Measurements from ENCODE around the gene SLC35F3.

Gene SLC35F3

GRCh38 chr1:234229581-234230387 is 325.3 kb downstream of the SLC35F3 start:
- DNase-seq (no peak), ATAC-seq (no peak)
- Mint-ChIP-seq H3K27me3 (peaks cover 7% of the 10 kb centered on the region), H3K4me3 (peak overlapping the region in 1 of 2 donors; percentile 64), H3K4me1 (peaks cover 44% of the 10 kb centered on the region), H3K27ac (no peak overlapping the region), H3K9me3 (no peaks in the 10 kb centered on the region)

GRCh38 chr1:234230414-234230862 is 326.0 kb downstream of the SLC35F3 start:
- Mint-ChIP-seq H3K4me3 (peak overlapping the region; percentile 64 to 65), H3K27me3 (peaks cover 7% of the 10 kb centered on the region)
- peak; percentile 82 for ATAC-seq

DNA sequence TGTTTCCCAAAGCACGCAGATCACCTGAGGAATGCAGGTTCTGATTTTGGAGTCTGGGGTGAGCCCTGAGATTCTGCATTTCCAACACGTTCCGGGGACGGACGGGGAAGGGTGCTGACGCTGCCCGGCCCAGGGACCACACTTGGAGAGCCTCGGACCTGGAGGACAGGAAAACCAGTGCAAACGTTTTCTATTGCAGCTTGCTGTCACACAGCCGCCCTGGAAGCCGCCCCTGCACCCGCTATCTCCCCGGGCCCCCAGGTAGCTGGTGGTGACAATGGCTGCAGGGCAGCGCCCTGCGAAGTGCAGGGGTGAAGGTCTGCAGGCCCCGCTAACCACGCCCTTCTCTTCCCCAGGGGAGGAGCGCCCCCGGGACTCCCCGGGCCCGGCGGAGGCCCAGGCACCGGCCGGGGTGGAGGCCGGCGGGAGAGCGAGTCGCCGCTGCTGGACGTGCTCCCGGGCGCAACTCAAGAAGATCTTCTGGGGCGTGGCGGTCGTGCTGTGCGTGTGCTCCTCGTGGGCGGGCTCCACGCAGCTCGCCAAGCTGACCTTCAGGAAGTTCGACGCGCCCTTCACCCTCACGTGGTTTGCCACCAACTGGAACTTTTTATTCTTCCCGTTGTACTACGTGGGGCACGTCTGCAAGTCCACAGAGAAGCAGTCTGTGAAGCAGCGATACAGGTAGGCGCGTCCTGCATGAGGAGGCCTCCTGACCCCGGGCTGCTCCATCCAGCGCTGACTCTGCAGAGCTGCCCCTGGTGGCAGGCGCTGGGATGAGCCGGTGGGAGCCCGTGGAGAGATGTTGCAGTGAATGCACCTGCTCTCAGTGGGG is 326.8 kb downstream of the SLC35F3 start:
- H3K9me3 Mint-ChIP-seq, result no peaks in the 10 kb centered on the region
- DNase-seq (no peak), ATAC-seq (peak; percentile 73)
- peaks cover 43% of the 10 kb centered on the region for H3K4me1 Mint-ChIP-seq
- peaks cover 7% of the 10 kb centered on the region for H3K27me3 Mint-ChIP-seq
- no peak overlapping the region for H3K27ac Mint-ChIP-seq
- peak overlapping the region; percentile 30 to 65 for H3K4me3 Mint-ChIP-seq

More at GRCh38 chr1:234230414-234230862, 326.0 kb downstream of the SLC35F3 start:
- Mint-ChIP-seq H3K4me1 (peaks cover 44% of the 10 kb centered on the region), H3K9me3 (no peaks in the 10 kb centered on the region), H3K27ac (peak overlapping the region in 1 of 2 donors; percentile 37)
- DNase-seq, result peak; percentile 26 to 48

GRCh38 chr1:234231893-234232276 is 327.4 kb downstream of the SLC35F3 start:
- DNase-seq (no peak), ATAC-seq (no peak)
- H3K4me1 Mint-ChIP-seq, result peaks cover 43% of the 10 kb centered on the region
- H3K27ac Mint-ChIP-seq, result no peak overlapping the region
- H3K4me3 Mint-ChIP-seq, result peak overlapping the region in 1 of 2 donors; percentile 47
- H3K9me3 Mint-ChIP-seq, result no peaks in the 10 kb centered on the region
- H3K27me3 Mint-ChIP-seq, result peaks cover 7% of the 10 kb centered on the region

GRCh38 chr1:234234199-234234598 is 329.7 kb downstream of the SLC35F3 start:
- ATAC-seq (no peak), DNase-seq (no peak)
- Mint-ChIP-seq H3K27ac (no peak overlapping the region), H3K4me3 (no peak overlapping the region), H3K27me3 (peaks cover 7% of the 10 kb centered on the region), H3K9me3 (no peaks in the 10 kb centered on the region), H3K4me1 (peaks cover 53% of the 10 kb centered on the region)

GRCh38 chr1:234235434-234235881 is 331.0 kb downstream of the SLC35F3 start:
- peaks cover 42% of the 10 kb centered on the region for H3K4me1 Mint-ChIP-seq
- peaks cover 7% of the 10 kb centered on the region for H3K27me3 Mint-ChIP-seq
- DNase-seq (no peak), ATAC-seq (no peak)
- no peaks in the 10 kb centered on the region for H3K9me3 Mint-ChIP-seq
- no peak overlapping the region for H3K4me3 Mint-ChIP-seq
- H3K27ac Mint-ChIP-seq, result no peak overlapping the region

DNA sequence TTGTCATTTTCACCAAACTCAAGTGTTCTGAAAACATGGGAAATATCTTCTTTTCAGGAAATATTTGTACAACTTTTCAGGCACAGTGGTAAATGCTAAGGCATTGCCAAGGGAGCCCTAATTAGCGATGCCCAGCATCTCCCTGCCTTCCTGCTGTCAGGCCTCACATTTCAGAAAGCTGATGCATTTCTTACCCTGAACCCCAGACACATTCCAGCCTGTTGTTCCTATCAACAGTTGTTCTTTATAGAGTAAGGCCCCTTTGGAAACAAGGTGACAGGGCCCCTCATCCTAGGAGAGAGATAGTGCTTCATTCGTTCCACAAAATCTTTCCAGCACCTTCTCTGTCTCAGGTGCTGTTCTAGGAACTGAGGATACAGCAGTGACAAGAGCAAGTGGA is 332.9 kb downstream of the SLC35F3 start:
- Mint-ChIP-seq H3K27me3 (peaks cover 7% of the 10 kb centered on the region), H3K27ac (no peak overlapping the region), H3K4me1 (peaks cover 31% of the 10 kb centered on the region), H3K4me3 (no peak overlapping the region), H3K9me3 (no peaks in the 10 kb centered on the region)
- DNase-seq (no peak), ATAC-seq (no peak)

- Mint-ChIP-seq H3K4me3 (no peak overlapping the region), H3K9me3 (no peaks in the 10 kb centered on the region), H3K27me3 (peaks cover 7% of the 10 kb centered on the region), H3K4me1 (peaks cover 38% of the 10 kb centered on the region), H3K27ac (peak overlapping the region in 1 of 2 donors; percentile 57)
- ATAC-seq (no peak), DNase-seq (no peak)
Observed at GRCh38 chr1:234238060-234238459, 333.6 kb downstream of the SLC35F3 start.

DNA sequence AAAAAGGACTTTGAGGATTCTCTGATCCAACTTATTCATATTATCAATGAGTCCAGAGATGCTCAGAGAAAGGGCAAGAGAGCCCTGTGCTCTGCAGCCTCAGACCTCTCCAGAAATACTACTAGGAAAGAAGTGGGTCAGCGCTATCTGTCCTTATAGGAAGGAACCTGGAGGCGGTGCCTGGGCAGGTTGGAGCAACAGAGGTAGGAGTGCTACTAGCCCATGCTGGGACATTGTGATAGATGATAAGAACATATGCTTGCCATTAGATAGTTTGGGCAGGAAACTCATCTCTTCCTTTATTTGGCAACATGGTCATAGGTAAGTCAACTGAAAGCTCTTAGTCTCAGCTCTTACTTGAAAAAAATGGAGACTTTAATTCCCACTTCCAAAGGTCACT is 335.0 kb downstream of the SLC35F3 start:
- no peak overlapping the region for H3K27ac Mint-ChIP-seq
- peaks cover 53% of the 10 kb centered on the region for H3K4me1 Mint-ChIP-seq
- DNase-seq (no peak), ATAC-seq (no peak)
- no peak overlapping the region for H3K4me3 Mint-ChIP-seq
- H3K9me3 Mint-ChIP-seq, result no peaks in the 10 kb centered on the region
- H3K27me3 Mint-ChIP-seq, result no peaks in the 10 kb centered on the region

DNA sequence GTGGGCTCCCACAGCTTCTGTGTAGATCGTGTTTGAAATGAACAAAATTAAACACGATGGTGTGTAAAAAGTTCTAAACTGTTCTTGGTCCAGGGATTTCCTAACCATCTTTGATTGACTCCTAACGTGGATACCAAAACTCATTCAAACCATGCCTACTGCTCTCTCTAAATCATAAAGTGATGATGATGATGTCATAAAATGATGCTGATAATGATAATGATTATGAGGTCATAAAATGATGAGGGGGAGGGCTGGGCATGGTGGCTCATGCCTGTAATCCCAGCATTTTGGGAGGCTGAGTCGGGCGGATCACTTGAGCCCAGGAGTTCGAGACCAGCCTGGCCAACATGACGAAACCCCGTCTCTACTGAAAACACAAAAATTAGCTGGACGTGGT is 335.5 kb downstream of the SLC35F3 start:
- DNase-seq, result no peak
- H3K4me1 Mint-ChIP-seq, result peaks cover 57% of the 10 kb centered on the region

DNA sequence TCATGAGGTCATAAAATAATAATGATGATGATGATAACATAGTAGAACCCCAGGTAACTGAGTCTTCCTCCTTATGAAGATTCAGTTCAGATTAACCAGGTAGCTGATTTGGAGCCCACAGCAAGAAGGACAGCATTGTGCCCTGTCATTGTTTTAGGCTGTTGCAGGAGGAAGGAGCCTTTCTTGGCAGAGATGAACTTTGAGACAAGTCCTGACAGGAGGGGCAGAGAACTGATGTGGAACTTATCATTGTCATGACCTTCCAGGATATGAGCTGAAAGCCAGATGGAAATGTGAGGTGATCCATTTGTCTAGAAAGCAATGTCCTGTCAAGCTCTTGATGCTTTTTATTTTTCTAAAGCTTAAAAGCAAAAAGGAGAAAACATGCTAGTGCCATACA is 336.2 kb downstream of the SLC35F3 start:
- DNase-seq (no peak), ATAC-seq (no peak)
- no peak overlapping the region for H3K27ac Mint-ChIP-seq
- peaks cover 64% of the 10 kb centered on the region for H3K4me1 Mint-ChIP-seq
- no peaks in the 10 kb centered on the region for H3K9me3 Mint-ChIP-seq
- no peak overlapping the region for H3K4me3 Mint-ChIP-seq
- H3K27me3 Mint-ChIP-seq, result no peaks in the 10 kb centered on the region

More for the DNA sequence above, 335.5 kb downstream of the SLC35F3 start:
- Mint-ChIP-seq H3K27ac (no peak overlapping the region), H3K4me3 (no peak overlapping the region), H3K27me3 (no peaks in the 10 kb centered on the region), H3K9me3 (no peaks in the 10 kb centered on the region)
- no peak for ATAC-seq

GRCh38 chr1:234241941-234242490 is 337.5 kb downstream of the SLC35F3 start:
- no peaks in the 10 kb centered on the region for H3K27me3 Mint-ChIP-seq
- H3K4me1 Mint-ChIP-seq, result peaks cover 67% of the 10 kb centered on the region
- ATAC-seq, result no peak
- DNase-seq, result no peak
- peaks cover 5 to 6% of the 10 kb centered on the region in 2 donors for H3K9me3 Mint-ChIP-seq
- no peak overlapping the region for H3K4me3 Mint-ChIP-seq
- no peak overlapping the region for H3K27ac Mint-ChIP-seq

GRCh38 chr1:234243521-234244260 is 339.2 kb downstream of the SLC35F3 start:
- DNase-seq (no peak), ATAC-seq (peak; percentile 37)
- Mint-ChIP-seq H3K27me3 (no peaks in the 10 kb centered on the region), H3K9me3 (peaks cover 15 to 18% of the 10 kb centered on the region in 2 donors), H3K4me1 (peaks cover 60% of the 10 kb centered on the region), H3K4me3 (no peak overlapping the region), H3K27ac (no peak overlapping the region)

- no peak overlapping the region for H3K27ac Mint-ChIP-seq
- ATAC-seq (peak; percentile 47), DNase-seq (no peak)
Observed at GRCh38 chr1:234244482-234244881, 340.0 kb downstream of the SLC35F3 start.

DNA sequence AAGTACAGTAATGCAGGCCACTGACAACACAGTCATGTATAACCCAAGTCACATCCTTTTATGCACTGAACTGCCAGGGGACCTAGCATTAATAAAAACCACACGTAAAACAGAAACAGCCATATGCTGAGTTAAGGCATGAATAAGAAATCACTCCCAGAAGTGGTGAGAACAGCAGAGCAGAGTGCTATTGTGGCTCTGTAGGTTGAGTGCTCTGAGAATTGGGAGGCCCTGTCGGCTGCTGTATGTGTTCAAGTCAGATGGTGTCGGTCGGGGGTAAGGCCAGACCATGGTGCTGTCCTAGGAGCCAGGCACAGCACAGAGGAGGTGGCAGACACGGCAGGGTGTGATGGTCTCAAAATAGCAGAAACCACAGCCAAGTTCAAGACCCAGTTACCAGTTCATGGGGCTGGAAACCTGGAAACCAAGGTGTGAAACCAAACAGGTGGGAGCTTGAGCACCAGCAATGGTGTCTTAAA is 342.2 kb downstream of the SLC35F3 start:
- H3K4me3 Mint-ChIP-seq, result no peak overlapping the region
- ATAC-seq (peak; percentile 80), DNase-seq (no peak)
- no peak overlapping the region for H3K27ac Mint-ChIP-seq
- peaks cover 59% of the 10 kb centered on the region for H3K4me1 Mint-ChIP-seq
- H3K27me3 Mint-ChIP-seq, result no peaks in the 10 kb centered on the region
- H3K9me3 Mint-ChIP-seq, result peaks cover 15 to 18% of the 10 kb centered on the region in 2 donors

More at GRCh38 chr1:234244482-234244881, 340.0 kb downstream of the SLC35F3 start:
- H3K27me3 Mint-ChIP-seq, result no peaks in the 10 kb centered on the region
- peaks cover 59% of the 10 kb centered on the region for H3K4me1 Mint-ChIP-seq
- no peak overlapping the region for H3K4me3 Mint-ChIP-seq
- H3K9me3 Mint-ChIP-seq, result peaks cover 15 to 18% of the 10 kb centered on the region in 2 donors

Measured in stimulated activated naive CD8-positive, alpha-beta T cell treated with anti-CD3 and anti-CD28 coated beads, Interleukin-15, amount 100 ng/mL, for 72 hours (primary cell).